ENCODE data around the gene UGT1A7. TPM values are rescaled to one million over a fixed set of nuclear protein-coding genes. Genes with fewer than 3 reads are reported as not detected.
A peak's percentile ranks its signal among the peaks of the same experiment; 100 is the strongest.

Gene UGT1A7
- total RNA-seq, 4 donors from 2014 or later, result 0.21 to 6.9 (median 1.6) TPM

DNA sequence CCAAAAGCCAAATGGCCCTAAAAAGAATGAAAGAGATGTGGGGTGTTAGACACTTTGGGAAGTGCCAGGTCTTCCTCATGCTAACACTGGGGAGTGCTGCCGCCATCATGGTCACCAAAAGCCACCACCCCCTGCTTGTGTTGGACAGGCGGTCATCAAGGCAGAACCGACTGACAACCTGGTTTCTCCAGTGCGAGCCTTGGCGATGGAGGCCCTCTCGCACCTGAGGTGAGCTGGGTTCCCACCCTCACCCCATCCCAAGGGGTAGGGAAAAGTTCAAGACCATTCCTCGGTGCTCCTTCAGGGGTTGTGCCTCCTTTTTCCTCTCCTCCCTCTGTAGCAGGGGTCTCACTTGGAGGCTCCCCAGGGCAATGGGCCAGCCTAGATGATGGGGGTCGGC is 130.0 kb downstream of the UGT1A7 start:
- intact Hi-C loops (cut with DNase I; ENCODE audit: low total_unique reads), result no loop called here
- DNase-seq (ENCODE audit: low spot score in 2 of 2), result peak in 1 of 2 donors; percentile 31
- WGBS, 2 donors, result 90 to 92% methylated on average over 8 of the region's 8 CpGs

DNA sequence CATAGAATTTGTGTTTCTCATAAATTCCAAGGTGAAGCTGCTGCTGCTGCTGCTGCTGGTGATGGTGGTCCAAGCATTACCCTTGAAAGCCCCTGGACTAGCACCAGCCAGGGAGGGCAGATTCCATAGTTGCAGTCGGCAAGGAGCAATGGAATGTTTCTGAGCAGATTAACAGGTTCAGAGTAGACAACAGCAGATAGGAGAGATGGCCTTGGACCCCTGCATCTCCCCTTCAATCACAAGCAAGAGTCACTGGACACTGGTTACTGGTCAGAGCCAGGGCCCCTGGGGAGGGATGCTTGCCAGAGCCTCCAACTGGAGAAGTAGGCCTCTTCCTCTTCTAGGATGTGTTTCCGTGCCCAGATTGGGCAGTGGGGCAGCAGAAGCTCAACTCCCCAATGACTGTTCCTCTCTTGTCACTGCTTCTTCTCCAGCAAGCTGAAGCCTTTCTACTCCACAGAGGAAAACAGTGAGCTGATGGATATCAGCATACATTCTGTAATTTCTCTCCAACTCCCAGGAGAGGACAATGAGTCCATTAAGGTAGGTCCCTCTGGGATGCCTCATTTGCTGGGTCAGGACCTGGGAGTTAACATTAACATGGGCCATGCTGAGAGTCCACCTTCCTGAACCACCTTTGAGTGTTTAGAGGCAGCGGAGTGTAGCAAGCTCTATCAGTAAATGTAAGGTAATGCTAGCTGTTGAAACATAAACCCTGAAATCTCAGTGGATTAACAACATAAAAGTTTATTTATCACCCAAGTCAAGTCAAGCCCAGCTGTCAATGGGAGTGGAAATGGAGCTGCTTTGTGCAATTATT is 131.7 kb downstream of the UGT1A7 start:
- peak in 1 of 2 donors; percentile 60 for DNase-seq (ENCODE audit: low spot score in 2 of 2)
- intact Hi-C loops (cut with DNase I; ENCODE audit: low total_unique reads), result no loop called here
- TF ChIP-seq, protein P1, sequence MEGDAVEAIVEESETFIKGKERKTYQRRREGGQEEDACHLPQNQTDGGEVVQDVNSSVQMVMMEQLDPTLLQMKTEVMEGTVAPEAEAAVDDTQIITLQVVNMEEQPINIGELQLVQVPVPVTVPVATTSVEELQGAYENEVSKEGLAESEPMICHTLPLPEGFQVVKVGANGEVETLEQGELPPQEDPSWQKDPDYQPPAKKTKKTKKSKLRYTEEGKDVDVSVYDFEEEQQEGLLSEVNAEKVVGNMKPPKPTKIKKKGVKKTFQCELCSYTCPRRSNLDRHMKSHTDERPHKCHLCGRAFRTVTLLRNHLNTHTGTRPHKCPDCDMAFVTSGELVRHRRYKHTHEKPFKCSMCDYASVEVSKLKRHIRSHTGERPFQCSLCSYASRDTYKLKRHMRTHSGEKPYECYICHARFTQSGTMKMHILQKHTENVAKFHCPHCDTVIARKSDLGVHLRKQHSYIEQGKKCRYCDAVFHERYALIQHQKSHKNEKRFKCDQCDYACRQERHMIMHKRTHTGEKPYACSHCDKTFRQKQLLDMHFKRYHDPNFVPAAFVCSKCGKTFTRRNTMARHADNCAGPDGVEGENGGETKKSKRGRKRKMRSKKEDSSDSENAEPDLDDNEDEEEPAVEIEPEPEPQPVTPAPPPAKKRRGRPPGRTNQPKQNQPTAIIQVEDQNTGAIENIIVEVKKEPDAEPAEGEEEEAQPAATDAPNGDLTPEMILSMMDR (IDR thresholded peaks at IDR 0.05), result no peak
- no peak for TF ChIP-seq POLR2A (IDR thresholded peaks at IDR 0.05)
- WGBS, 2 donors, result 83 to 90% methylated on average over 3 of the region's 3 CpGs
- no peak overlapping the region for H3K4me3 ChIP-seq (ENCODE audit: low read depth, poor library complexity, severe bottlenecking)

More for the DNA sequence above, 130.0 kb downstream of the UGT1A7 start:
- no peak for TF ChIP-seq POLR2A (IDR thresholded peaks at IDR 0.05)
- TF ChIP-seq, protein P1 (IDR thresholded peaks at IDR 0.05), result no peak
- H3K4me3 ChIP-seq (ENCODE audit: low read depth, poor library complexity, severe bottlenecking), result no peak overlapping the region

DNA sequence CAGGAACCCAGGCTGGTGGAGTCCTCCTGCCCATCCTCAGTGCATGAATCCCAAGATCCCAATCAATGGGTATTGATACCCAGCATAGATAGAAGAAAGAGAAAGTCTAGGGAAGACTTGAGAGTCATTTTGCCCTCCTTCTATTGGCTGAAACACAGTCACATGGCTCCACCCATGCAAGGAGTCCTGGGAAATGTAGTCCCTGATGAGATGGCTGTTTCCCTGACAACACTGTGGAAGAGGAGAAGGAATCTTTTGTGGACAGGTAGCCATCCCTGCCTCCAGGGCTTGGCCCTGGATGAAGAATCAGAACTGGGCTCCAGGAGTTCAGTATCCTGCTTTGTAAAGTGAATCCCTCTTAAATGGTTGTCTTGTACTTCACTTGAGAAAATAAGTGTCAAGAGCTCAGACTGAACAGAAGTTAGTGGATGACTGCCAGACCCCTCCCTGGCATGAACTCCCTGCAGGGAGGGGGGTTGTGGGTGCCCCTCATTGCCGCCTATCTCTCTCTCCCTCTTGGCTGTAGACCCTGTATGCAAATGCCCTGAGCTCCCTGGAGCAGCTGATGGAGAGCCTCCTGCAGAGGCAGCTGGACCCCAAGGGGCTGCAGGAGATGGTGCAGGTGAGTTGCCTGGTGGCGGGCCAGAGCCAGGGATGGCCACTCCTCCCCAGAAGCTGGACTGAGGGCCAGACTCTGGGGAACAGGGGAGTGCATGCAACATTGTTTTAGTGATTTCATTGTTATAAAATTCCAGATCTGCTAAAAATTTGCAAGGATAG is 132.5 kb downstream of the UGT1A7 start:
- DNase-seq (ENCODE audit: low spot score in 2 of 2), result peak in 1 of 2 donors; percentile 42
- WGBS, 2 donors, result 54 to 83% methylated on average over 2 of the region's 2 CpGs
- intact Hi-C loops (cut with DNase I; ENCODE audit: low total_unique reads), result no loop called here
- no peak for TF ChIP-seq POLR2A (IDR thresholded peaks at IDR 0.05)
- TF ChIP-seq, protein P1 (IDR thresholded peaks at IDR 0.05), result no peak
- no peak overlapping the region for H3K4me3 ChIP-seq (ENCODE audit: low read depth, poor library complexity, severe bottlenecking)

DNA sequence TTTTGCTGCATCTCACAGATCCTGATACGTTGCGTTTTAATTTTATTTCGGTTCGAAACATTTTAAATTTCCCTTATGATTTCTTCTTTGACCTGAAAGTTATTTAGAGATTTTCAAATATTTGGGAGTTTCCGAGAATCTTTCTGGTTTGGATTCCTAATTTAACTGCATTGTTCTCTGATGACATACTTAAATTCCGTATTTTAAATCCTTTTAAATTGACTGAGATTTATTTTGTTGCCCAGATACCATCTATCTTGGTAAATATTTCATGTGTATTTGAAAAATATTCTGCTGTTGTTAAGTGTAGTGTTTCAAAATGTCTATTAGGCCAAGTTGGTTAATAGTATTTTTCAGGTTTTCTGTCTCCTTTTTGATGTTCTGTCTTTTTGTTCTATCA is 134.2 kb downstream of the UGT1A7 start:
- TF ChIP-seq POLR2A (IDR thresholded peaks at IDR 0.05), result no peak
- no peak for DNase-seq (ENCODE audit: low spot score in 2 of 2)
- 71 to 75% methylated on average over 6 of the region's 6 CpGs for WGBS, 2 donors
- no peak overlapping the region for H3K4me3 ChIP-seq (ENCODE audit: low read depth, poor library complexity, severe bottlenecking)
- intact Hi-C loops (cut with DNase I; ENCODE audit: low total_unique reads), result no loop called here

DNA sequence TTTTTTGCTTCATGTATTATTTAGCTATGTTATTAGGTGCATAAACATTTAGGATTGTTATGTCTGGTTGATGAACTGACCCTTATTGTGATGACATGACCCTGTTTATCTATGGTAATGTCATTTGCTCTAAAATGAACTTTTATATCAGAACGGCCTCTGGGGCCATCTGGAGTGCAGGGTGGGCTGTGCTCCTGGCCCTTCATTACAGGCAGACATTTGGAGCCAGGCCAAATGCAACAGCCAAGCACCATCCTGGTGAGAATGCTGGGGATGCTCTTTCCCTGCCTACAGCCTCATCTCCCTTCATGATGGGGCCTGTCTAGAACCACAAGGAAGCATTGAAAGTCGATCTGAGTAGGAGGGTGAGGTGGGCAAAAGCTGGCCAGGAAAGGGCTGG is 134.6 kb downstream of the UGT1A7 start:
- intact Hi-C loops (cut with DNase I; ENCODE audit: low total_unique reads), result no loop called here
- TF ChIP-seq POLR2A (IDR thresholded peaks at IDR 0.05), result no peak
- TF ChIP-seq, protein P1 (IDR thresholded peaks at IDR 0.05), result no peak
- peak in 1 of 2 donors; percentile 68 for DNase-seq (ENCODE audit: low spot score in 2 of 2)
- no peak overlapping the region for H3K4me3 ChIP-seq (ENCODE audit: low read depth, poor library complexity, severe bottlenecking)
- 40 to 61% methylated on average over 2 of the region's 2 CpGs for WGBS, 2 donors

DNA sequence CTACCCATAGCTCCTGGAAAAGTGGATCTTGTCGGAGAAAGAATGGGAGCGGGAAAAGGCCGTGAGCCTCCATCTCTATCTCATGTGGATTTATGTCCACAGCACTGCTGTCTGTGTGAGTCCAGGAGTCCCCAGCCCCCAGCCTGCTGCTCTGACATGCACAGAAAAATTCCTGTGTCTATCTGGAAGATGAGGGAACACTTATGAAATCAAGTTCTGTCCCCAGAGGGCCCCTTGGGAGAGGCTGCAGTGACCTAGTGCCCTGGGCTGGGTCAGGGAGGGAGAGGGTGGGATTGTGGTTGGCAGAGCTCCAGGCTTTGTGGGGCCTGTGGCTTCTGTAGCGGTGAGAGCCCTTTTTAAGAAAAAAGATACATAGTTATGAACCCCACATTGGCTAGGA is 135.1 kb downstream of the UGT1A7 start:
- WGBS, 2 donors, result 85 to 92% methylated on average over 4 of the region's 4 CpGs
- DNase-seq (ENCODE audit: low spot score in 2 of 2), result peak in 1 of 2 donors; percentile 43
- TF ChIP-seq POLR2A (IDR thresholded peaks at IDR 0.05), result no peak
- TF ChIP-seq, protein P1 (IDR thresholded peaks at IDR 0.05), result no peak
- no peak overlapping the region for H3K4me3 ChIP-seq (ENCODE audit: low read depth, poor library complexity, severe bottlenecking)
- intact Hi-C loops (cut with DNase I; ENCODE audit: low total_unique reads), result no loop called here
